Panc1 (cell line): ENCODE data around the gene ATXN2.

Experiments used
- CTCF ChIP-seq: fragments of 450-650 bp; IDR thresholded peaks from 2 replicates; pipeline ENCODE4 v1.5.1; 2017; ENCODE audit warnings: mild to moderate bottlenecking
- POLR2AphosphoS5 ChIP-seq: IDR thresholded peaks from 2 replicates; pipeline ENCODE4 v1.6.1; 2012; ENCODE audit warnings: mild to moderate bottlenecking, low read depth, low read length, moderate library complexity
- REST ChIP-seq, 2 experiments: IDR thresholded peaks; 2 replicates each; pipeline ENCODE4 v1.6.1; 2011 to 2012; ENCODE audit warnings: low read depth in 2 of 2, control low read depth in 1 of 2, low read length in 1 of 2, mild to moderate bottlenecking in 1 of 2, moderate library complexity in 1 of 2; ENCODE audit not compliant: insufficient read depth in 1 of 2
- SIN3A ChIP-seq: IDR thresholded peaks from 2 replicates; pipeline ENCODE4 v1.6.1; 2012; ENCODE audit warnings: low read depth, mild to moderate bottlenecking, low read length, moderate library complexity, borderline replicate concordance; ENCODE audit not compliant: insufficient read depth
- TCF7L2 ChIP-seq: IDR thresholded peaks from 2 replicates; pipeline ENCODE4 v1.6.1; 2011; ENCODE audit warnings: mild to moderate bottlenecking, low read depth, low read length, inconsistent platforms

- TF ChIP-seq SIN3A (no peak), CTCF (no peak), REST (IDR thresholded peaks at IDR 0.05; ENCODE audit: insufficient read depth in 1 of 2, low read depth in 2 of 2, low read length in 1 of 2) (no peak), TCF7L2 (no peak), POLR2AphosphoS5 (no peak; the same call in 1 of the 2 replicates)
Measured at GRCh38 chr12:111446631-111447570, 152.2 kb downstream of the ATXN2 start.
